HUES48 (cell line): ENCODE data around the gene IL12RB1.
"Not testable (repeated sequence)": the region's sequence is repeated elsewhere in the genome, so short reads cannot be mapped to it uniquely, and the experiment has no call there.

ENCODE experiments used
- H3K27ac ChIP-seq: one replicate; pipeline ENCODE4 v1.7.0; 2013; ENCODE audit warnings: low read depth, low read length, inconsistent platforms
- H3K27me3 ChIP-seq: 2 replicates; pipeline ENCODE4 v1.6.1; 2013; ENCODE audit warnings: mild to moderate bottlenecking, low read length; ENCODE audit not compliant: control insufficient read depth, insufficient read depth
- H3K36me3 ChIP-seq: 2 replicates; pipeline ENCODE4 v1.6.1; 2013; ENCODE audit warnings: low read length; ENCODE audit not compliant: control insufficient read depth, insufficient read depth
- H3K4me1 ChIP-seq: 2 replicates; pipeline ENCODE4 v1.6.1; 2013; ENCODE audit warnings: mild to moderate bottlenecking, low read length; ENCODE audit not compliant: control insufficient read depth, insufficient read depth
- H3K4me3 ChIP-seq: 2 replicates; pipeline ENCODE4 v1.5.1; 2013; ENCODE audit warnings: mild to moderate bottlenecking, low read depth, low read length
- H3K9ac ChIP-seq: 2 replicates; pipeline ENCODE4 v1.6.1; 2013; ENCODE audit warnings: mild to moderate bottlenecking, low read depth, low read length, moderate library complexity
- H3K9me3 ChIP-seq: 2 replicates; pipeline ENCODE4 v1.6.1; 2013; ENCODE audit warnings: low read length; ENCODE audit not compliant: control insufficient read depth, insufficient read depth

Gene IL12RB1

DNA sequence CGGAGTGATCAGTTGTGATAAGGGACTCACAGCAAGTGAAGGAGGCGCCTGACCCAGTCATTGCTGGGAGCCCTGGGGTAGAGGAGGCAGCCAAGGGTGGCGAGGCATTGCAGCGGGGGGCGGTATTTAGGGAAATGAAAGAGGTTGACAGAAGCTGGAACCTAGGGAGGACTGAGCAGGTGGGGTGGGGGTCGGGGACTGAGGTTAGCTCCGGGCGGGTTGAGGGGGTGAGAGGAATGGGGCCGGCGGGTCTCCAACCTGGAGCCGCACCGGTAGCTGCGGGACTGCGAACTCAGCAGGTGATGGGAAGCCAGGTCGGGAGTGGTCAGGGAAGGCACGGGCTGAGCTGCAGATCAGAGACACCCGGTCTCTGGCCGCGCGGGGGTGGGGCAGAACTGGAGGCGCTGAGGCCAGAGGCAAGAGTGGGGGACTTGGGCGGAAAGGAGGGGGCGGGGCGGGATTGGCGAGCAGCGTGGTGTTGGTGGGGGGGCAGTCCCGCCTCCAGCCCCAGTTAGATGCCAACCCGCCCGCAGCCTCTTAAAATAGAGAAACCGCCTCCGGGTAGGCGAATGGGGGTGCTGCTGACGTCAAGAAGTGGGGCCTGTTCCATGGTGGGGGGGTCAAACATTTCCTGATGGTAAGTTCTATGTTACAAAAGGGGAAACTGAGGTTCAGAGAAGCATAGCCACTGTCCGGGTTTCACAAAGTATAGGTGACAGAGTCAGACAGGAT, 12.3 kb upstream of the IL12RB1 start:
- Histone ChIP-seq H3K36me3 (no peaks in the 10 kb centered on the region), H3K4me1 (peaks cover 8% of the 10 kb centered on the region; the same call in 1 of the 2 replicates), H3K27me3 (peaks cover 10% of the 10 kb centered on the region), H3K27ac (no peak overlapping the region), H3K4me3 (peak overlapping the region; percentile 48), H3K9me3 (no peaks in the 10 kb centered on the region), H3K9ac (no peak overlapping the region)

DNA sequence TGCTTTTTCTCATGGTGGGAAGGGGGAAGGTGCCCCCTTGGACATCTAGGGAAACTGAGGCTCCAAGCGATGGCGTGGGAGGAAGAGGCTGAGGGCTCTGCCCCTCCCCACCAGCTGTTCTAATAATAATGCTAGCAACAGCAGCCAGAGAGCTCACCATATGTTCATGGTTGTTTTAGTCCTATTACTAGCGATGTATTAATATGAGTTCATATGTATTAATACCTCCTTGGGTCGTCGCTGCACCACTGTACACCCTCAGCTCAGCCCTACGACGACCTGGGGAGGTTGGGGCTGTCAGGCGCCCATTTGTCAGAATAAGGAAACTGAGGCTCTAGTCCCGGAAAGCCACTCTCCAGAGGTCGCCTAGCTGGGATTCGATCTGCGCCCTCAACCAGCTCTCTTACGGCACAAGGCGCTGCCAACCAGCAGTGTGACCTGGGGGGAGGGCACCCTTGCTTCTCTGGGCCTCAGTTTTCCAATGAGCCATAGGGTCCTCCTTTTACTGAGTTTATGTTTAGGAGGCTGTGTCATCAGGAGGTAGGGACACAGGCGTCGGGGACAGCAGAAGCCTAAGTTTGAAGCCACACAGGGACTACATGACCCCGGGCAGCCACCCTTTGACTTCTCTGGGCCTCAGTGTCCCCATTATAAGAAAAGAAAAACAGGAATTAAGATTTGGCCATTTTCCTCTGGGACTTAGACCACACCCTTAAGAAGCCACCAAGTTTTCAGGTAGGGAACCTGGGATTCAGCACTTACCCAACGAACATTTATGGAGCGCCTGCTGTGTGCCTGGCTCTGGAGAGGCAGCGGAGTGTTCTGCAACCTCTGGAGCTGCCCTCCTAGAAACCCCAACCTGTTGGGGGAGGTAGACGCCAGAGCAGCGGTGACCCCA, 11.5 kb upstream of the IL12RB1 start:
- H3K4me3 ChIP-seq: peak overlapping the region; percentile 66
- no peak overlapping the region for H3K27ac ChIP-seq
- H3K9ac ChIP-seq: no peak overlapping the region
- peaks cover 8% of the 10 kb centered on the region; the same call in 1 of the 2 replicates for H3K4me1 ChIP-seq
- H3K27me3 ChIP-seq: peaks cover 10% of the 10 kb centered on the region
- no peaks in the 10 kb centered on the region for H3K9me3 ChIP-seq
- H3K36me3 ChIP-seq: no peaks in the 10 kb centered on the region

DNA sequence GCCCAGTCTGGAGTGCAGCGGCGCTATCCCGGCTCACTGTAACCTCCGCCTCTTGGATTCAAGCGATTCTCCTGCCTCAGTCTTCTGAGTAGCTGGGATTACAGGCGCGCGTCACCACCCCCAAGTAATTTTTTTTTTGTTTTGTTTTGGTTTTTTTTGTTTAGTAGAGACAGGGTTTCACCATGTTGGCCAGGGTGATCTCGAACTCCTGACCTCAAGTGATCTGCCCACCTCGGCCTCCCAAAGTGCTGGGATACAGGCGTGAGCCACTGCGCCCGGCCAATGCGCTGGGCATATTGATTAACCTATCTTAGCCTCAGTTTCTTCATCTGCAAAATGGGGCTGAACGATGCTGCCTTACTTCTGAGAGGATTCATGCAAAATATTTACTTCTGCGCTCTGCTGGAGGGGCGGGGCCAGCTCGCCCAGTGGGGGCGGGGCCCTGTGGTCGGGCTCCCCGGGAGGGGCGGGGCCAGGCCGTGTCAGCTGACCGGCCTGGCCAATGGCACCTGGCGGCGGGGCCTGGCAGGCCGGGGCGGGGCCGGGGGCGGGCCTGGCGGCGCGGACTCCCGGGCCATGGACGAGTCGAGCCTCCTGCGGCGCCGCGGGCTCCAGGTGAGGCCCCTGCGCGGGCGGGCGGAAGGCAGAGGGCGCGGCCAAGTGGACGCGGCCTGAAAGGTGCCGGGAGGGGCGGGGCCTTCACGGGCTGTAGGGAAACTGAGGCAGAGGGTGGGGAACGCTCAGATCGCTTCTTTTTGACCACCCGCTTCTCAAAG, 10.7 kb upstream of the IL12RB1 start, which contains the start of gene MAST3:
MAST3 (plus strand) TSS at position 562 of the 776 bp plus-strand sequence; CDS start at position 577, 15 bp downstream.
- no peak within 1 kb of the TSS for H3K27ac ChIP-seq
- H3K9me3 ChIP-seq: no peaks in the 10 kb centered on the region
- H3K27me3 ChIP-seq: peaks cover 10% of the 10 kb centered on the region
- H3K9ac ChIP-seq: no peak within 1 kb of the TSS
- H3K36me3 ChIP-seq: no peaks in the 10 kb centered on the region
- peaks cover 8% of the 10 kb centered on the region; the same call in 1 of the 2 replicates for H3K4me1 ChIP-seq
- H3K4me3 ChIP-seq: peak within 1 kb of the TSS; percentile 66

DNA sequence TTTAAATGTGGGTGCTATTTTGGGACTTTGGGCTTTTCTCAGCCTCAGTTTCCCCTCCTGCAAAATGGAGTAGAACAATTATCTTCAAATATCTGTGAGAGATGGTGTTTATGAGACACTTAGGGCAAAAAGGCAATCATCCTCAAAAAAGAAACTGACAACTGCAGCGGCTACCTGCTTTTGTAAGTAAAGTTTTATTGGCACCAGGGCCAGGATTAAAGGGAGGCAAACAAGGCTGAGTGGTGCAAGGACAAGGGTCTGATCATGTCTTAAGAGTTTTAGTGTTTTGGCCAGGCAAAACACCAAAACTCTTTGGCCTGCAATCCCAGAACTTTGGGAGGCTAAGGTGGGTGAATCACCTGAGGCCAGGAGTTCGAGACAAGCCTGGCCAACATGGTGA, 9.5 kb upstream of the IL12RB1 start:
- H3K9ac ChIP-seq: no peak overlapping the region
- peaks cover 8% of the 10 kb centered on the region; the same call in 1 of the 2 replicates for H3K4me1 ChIP-seq
- H3K27me3 ChIP-seq: peaks cover 10% of the 10 kb centered on the region
- no peak overlapping the region for H3K27ac ChIP-seq
- H3K9me3 ChIP-seq: no peaks in the 10 kb centered on the region
- no peak overlapping the region for H3K4me3 ChIP-seq
- H3K36me3 ChIP-seq: no peaks in the 10 kb centered on the region

DNA sequence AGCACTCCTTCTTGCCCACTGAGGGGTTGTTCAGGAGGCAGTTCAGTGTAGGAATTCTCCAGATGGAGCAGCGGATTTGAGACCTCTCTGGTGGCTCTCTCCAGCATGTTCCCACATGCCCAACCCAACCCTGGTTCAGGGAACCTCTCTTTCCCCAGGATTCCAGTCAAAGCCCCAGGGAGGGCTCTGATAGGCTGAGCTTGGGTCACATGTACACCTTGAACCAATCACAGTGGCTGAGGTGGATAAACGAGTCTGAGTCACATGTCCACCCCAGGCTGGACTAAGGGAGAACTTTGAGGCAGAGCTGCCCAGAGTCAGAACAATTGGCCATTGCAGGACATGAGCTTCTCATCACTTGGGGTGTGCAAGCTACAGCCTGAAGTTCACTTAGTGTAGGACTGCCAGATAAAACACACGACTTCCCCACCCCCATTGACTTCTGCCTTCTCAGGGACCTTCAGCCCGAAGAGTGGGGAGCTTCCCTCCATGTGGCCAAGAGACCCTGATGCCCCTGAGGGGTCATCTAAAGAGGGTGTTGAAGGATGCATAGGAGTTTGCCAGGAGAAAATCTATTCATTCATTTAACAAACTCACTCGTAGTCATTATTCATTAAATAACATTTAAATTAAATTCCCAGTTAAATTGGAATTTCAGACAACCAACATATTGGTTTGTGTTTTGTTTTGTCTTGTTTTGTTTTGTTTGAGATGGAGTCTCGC, 6.9 kb upstream of the IL12RB1 start:
- Histone ChIP-seq H3K4me1 (peaks cover 7% of the 10 kb centered on the region; the same call in 1 of the 2 replicates), H3K9ac (no peak overlapping the region), H3K27ac (no peak overlapping the region), H3K9me3 (no peaks in the 10 kb centered on the region), H3K4me3 (no peak overlapping the region), H3K36me3 (no peaks in the 10 kb centered on the region), H3K27me3 (peaks cover 8% of the 10 kb centered on the region)

DNA sequence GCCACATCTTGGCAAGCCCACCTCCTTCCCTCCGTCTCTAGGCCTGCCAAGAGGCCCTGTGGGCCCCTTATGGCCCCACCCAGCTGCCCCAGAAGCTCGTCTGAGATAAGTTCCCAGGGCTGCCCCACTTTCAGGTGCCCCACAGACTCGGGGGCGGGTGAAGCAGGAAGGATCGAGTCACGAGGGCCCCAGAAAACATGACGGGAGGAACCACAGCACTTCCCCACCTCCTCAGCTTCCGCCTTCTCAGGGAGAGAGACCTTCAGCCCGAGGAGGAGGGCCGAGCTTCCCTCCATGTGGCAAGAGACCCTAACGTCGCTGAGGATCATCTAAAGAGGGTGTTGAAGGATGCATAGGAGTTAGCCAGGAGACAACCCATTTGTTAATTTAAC, 4.5 kb upstream of the IL12RB1 start:
- H3K27me3 ChIP-seq: no peaks in the 10 kb centered on the region
- no peaks in the 10 kb centered on the region for H3K9me3 ChIP-seq
- no peak overlapping the region for H3K27ac ChIP-seq
- H3K9ac ChIP-seq: no peak overlapping the region
- H3K4me3 ChIP-seq: no peak overlapping the region
- H3K4me1 ChIP-seq: no peaks in the 10 kb centered on the region
- no peaks in the 10 kb centered on the region for H3K36me3 ChIP-seq

DNA sequence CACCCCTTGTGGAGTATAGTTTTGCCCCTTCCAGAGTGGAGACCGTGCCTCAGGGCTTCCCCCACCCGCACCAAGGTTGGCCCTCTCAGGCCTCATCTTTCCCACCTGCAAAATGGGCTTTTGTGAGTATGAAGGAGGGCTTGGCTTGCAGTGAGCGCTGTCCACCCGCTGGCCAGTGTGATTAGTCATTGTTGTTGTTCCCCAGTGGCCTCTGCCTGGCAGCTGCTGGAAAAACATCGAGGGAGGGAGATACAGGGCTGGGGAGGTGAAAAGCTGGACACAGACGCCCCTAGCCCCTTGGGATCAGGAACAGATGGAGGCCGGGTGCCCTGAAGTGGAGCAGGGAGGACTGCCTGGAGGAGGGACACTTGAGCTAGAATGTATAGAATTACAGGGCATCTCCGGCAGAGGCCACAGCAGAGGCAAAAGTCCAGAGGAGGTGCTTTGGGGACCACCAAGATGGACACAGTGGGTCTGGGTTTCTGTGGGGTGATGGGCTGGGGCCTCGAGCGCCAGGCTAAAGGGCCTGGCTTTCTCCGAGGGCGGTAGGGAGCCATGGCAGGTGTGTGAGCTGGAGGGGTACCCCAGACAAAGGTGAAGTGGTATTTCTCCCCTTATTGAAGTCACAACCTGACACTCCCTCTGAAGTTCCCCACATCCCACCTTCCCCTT, 3.9 kb upstream of the IL12RB1 start:
- no peaks in the 10 kb centered on the region for H3K4me1 ChIP-seq
- no peak overlapping the region for H3K27ac ChIP-seq

DNA sequence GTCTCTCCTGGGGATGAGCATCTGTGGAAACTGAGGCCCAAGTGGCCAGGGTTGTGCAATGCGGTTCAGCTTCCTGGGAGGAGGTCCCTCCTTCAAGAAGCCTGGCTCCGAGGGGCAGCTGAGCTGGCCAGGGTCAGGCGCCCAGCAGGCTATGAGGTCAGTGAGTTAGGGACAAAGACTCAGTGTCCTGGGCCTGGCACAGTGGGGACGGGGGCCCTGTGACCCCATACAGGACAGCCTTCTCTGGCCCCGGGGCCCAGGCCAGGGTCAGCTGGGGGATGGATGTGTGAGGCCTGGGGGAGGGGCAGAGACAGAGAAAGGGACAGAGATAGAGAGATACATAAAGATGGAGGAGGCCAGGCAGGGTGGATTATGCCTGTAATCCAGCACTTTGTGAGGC, 3.0 kb upstream of the IL12RB1 start:
- no peak overlapping the region for H3K4me3 ChIP-seq
- H3K27me3 ChIP-seq: no peaks in the 10 kb centered on the region
- H3K36me3 ChIP-seq: no peaks in the 10 kb centered on the region
- no peaks in the 10 kb centered on the region for H3K9me3 ChIP-seq
- no peak overlapping the region for H3K27ac ChIP-seq
- H3K9ac ChIP-seq: no peak overlapping the region
- no peaks in the 10 kb centered on the region for H3K4me1 ChIP-seq

More for the DNA sequence above, 3.9 kb upstream of the IL12RB1 start:
- no peaks in the 10 kb centered on the region for H3K9me3 ChIP-seq
- H3K36me3 ChIP-seq: no peaks in the 10 kb centered on the region
- H3K9ac ChIP-seq: no peak overlapping the region
- no peaks in the 10 kb centered on the region for H3K27me3 ChIP-seq
- H3K4me3 ChIP-seq: no peak overlapping the region

DNA sequence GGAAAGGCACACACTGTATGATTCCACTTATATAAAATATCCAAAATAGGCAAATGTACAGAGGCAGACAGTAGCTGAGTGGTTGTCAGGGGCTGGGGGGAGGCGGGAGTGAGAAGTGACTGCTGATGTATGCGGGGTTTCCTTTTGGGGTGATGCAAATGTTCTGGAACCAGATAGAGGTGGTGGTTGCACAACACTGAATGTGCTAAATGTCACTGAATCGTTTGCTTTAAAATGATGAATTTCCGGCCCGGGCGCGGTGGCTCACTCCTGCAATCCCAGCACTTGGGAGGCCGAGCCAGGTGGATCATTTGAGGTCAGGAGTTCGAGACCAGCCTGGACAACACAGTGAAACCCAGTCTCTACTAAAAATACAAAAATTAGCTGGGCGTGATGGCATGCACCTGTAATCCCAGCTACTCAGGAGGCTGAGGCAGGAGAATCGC, 2.4 kb upstream of the IL12RB1 start:
- H3K9me3 ChIP-seq, H3K36me3 ChIP-seq, H3K27ac ChIP-seq, H3K9ac ChIP-seq, H3K4me1 ChIP-seq, H3K4me3 ChIP-seq, H3K27me3 ChIP-seq: not testable (repeated sequence)
